ENCODE data around the gene DLGAP4. TPM values are rescaled to one million over a fixed set of nuclear protein-coding genes. Genes with fewer than 3 reads are reported as not detected.

Gene DLGAP4
- total RNA-seq, 2 donors from 2014 or later = 23.1 to 60.0 TPM

DNA sequence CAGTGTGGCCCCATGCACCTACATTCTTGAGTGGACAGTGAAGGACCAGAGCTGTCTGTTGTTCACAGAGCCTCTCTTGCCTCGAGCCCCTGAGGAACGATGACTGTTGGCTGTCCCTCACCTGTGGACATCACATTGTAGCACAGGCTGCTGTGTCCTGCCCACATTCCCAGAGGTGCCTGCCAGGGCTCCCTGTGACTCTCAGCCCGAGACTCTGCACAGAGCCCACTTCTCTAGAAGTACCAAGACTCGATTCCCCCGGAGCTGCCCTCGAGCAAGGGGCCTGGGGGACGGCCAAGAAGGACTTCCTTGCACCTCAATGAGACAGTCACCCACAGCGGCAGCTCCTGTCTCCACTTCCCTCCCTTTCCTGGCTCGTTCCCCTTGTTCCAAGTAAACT, 28.6 kb upstream of the DLGAP4 start:
- ATAC-seq = no peak
- no peaks in the 10 kb centered on the region for H3K27me3 ChIP-seq

DNA sequence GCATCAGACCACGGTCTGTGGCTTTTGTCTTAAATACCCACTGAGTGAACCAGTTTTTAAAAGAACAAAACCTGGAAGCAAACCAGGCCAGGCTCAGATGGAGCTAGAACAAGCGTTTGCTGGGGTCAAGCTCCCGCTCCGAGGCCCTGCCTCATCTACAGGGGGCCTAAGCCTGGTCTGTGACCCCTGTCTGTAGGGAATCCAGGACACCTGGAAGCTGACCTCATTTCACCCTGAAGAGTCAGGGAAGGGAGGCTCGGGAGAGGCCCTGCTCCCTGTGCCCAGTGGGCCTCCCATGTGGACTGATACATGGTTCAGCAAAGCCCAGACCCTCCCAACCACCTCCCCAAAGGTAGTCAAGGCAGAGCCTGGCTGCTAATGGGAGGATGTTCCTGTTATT, 26.8 kb upstream of the DLGAP4 start:
- H3K27ac ChIP-seq = no peak overlapping the region
- TF ChIP-seq POLR2A (IDR thresholded peaks at IDR 0.05) = no peak
- TF ChIP-seq, protein P1, sequence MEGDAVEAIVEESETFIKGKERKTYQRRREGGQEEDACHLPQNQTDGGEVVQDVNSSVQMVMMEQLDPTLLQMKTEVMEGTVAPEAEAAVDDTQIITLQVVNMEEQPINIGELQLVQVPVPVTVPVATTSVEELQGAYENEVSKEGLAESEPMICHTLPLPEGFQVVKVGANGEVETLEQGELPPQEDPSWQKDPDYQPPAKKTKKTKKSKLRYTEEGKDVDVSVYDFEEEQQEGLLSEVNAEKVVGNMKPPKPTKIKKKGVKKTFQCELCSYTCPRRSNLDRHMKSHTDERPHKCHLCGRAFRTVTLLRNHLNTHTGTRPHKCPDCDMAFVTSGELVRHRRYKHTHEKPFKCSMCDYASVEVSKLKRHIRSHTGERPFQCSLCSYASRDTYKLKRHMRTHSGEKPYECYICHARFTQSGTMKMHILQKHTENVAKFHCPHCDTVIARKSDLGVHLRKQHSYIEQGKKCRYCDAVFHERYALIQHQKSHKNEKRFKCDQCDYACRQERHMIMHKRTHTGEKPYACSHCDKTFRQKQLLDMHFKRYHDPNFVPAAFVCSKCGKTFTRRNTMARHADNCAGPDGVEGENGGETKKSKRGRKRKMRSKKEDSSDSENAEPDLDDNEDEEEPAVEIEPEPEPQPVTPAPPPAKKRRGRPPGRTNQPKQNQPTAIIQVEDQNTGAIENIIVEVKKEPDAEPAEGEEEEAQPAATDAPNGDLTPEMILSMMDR (IDR thresholded peaks at IDR 0.05) = no peak
- intact Hi-C loops (cut with DNase I) = no loop called here
- no peaks in the 10 kb centered on the region for H3K27me3 ChIP-seq
- no peaks in the 10 kb centered on the region for H3K4me1 ChIP-seq
- ATAC-seq (no peak), DNase-seq (no peak)
- WGBS, 2 donors = 83 to 96% methylated on average over 4 to 5 of the region's 5 CpGs
- H3K36me3 ChIP-seq (replicated peaks in 1 of 2; ENCODE audit: insufficient read depth in 1 of 2, low read depth in 2 of 2) = no peaks in the 10 kb centered on the region
- no peaks in the 10 kb centered on the region for H3K9me3 ChIP-seq
- H3K4me3 ChIP-seq = no peak overlapping the region

More for the DNA sequence above, 28.6 kb upstream of the DLGAP4 start:
- H3K9me3 ChIP-seq = no peaks in the 10 kb centered on the region
- TF ChIP-seq, protein P1 (IDR thresholded peaks at IDR 0.05) = no peak
- no peak for TF ChIP-seq POLR2A (IDR thresholded peaks at IDR 0.05)
- intact Hi-C loops (cut with DNase I) = no loop called here
- DNase-seq = no peak
- WGBS, 2 donors = 48 to 55% methylated on average over 5 to 9 of the region's 9 CpGs
- H3K36me3 ChIP-seq (replicated peaks in 1 of 2; ENCODE audit: insufficient read depth in 1 of 2, low read depth in 2 of 2) = no peaks in the 10 kb centered on the region
- no peaks in the 10 kb centered on the region for H3K4me1 ChIP-seq
- no peak overlapping the region for H3K4me3 ChIP-seq
- no peak overlapping the region for H3K27ac ChIP-seq

DNA sequence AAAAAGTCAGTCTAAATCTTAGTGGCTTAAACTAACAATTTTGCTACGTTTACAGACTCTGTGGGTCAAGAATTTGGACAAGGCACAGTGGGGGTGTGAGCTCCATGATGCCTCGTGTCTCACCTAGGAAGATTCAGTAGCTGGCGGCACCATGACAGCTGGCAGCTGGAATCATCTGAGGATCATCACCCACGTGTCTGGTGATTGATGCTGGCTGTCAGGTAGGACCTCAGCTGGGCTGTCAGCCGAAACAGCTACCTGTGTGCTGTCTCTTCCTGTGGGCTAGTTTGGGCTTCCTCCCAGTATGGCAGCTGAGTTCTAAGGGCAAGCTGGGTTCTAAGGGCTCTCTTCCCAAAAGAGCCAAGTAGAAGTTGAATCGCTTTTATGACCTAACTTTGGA, 26.4 kb upstream of the DLGAP4 start:
- TF ChIP-seq POLR2A (IDR thresholded peaks at IDR 0.05) = no peak
- TF ChIP-seq, protein P1 (IDR thresholded peaks at IDR 0.05) = no peak
- H3K4me1 ChIP-seq = no peaks in the 10 kb centered on the region
- H3K9me3 ChIP-seq = no peaks in the 10 kb centered on the region
- ATAC-seq = no peak
- 73 to 82% methylated on average over 5 to 6 of the region's 6 CpGs for WGBS, 2 donors
- intact Hi-C loops (cut with DNase I) = no loop called here
- H3K36me3 ChIP-seq (replicated peaks in 1 of 2; ENCODE audit: insufficient read depth in 1 of 2, low read depth in 2 of 2) = no peaks in the 10 kb centered on the region
- no peak overlapping the region for H3K4me3 ChIP-seq
- H3K27me3 ChIP-seq = no peaks in the 10 kb centered on the region
- DNase-seq = no peak
- no peak overlapping the region for H3K27ac ChIP-seq

DNA sequence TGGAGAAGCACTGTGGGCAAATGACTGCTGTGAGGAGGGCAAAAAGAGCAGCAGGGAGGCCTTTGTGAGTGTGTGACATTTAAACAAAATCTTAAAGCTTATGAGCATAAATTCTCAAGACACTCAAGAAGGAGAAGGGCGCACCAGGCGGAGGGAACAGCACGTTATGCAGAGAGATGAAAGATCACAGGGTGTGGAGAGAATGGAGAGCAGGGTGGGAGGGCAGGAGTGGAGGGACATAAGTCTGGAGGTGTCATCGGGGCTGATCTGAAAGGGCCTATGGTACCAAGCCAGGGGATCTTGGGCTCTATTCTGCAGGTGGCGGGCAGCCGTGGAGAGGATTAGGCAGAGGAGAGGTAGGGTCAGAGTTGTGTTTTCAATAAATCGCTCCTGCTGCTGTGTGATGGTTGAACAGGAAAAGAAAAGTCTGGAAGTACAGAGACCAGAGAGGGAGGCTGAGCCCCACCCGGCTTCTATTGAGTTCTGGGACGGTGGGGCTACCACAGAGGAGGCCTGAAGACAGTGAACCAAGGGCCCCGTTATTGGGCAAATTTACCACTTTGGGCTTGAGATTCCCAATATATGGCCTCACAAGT, 24.3 kb upstream of the DLGAP4 start:
- Histone ChIP-seq H3K4me1 (no peaks in the 10 kb centered on the region), H3K27ac (no peak overlapping the region), H3K4me3 (no peak overlapping the region), H3K9me3 (no peaks in the 10 kb centered on the region), H3K36me3 (replicated peaks in 1 of 2; ENCODE audit: insufficient read depth in 1 of 2, low read depth in 2 of 2) (no peaks in the 10 kb centered on the region), H3K27me3 (no peaks in the 10 kb centered on the region)
- intact Hi-C loops (cut with DNase I) = no loop called here
- DNase-seq = no peak
- 79 to 86% methylated on average over 10 of the region's 10 CpGs for WGBS, 2 donors
- no peak for ATAC-seq
- TF ChIP-seq POLR2A (IDR thresholded peaks at IDR 0.05) = no peak
- TF ChIP-seq, protein P1 (IDR thresholded peaks at IDR 0.05) = no peak

DNA sequence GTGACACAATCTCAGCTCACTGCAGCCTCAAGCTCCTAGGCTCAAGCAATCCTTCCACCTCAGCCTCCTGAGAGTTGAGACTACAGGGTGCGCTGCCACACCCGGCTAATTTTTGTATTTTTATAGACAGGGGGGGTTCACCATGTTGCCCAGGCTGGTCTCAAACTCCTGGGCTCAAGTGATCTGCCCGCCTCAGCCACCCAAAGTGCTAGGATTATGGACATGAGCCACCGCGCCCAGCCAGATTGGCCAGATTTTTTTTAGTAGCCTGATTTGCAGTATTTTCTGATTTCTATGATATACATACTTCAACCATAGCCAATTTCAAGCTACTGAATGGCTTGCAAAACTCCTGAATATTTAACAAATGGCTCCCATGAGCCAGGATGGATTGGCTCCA, 21.4 kb upstream of the DLGAP4 start:
- TF ChIP-seq, protein P1 (IDR thresholded peaks at IDR 0.05) = no peak
- no peak for TF ChIP-seq POLR2A (IDR thresholded peaks at IDR 0.05)
- ATAC-seq (no peak), DNase-seq (no peak)
- Histone ChIP-seq H3K36me3 (replicated peaks in 1 of 2; ENCODE audit: insufficient read depth in 1 of 2, low read depth in 2 of 2) (no peaks in the 10 kb centered on the region), H3K27me3 (no peaks in the 10 kb centered on the region), H3K4me3 (no peak overlapping the region), H3K9me3 (no peaks in the 10 kb centered on the region), H3K27ac (no peak overlapping the region), H3K4me1 (no peaks in the 10 kb centered on the region)
- intact Hi-C loops (cut with DNase I) = no loop called here
- WGBS, 2 donors = 74 to 80% methylated on average over 5 of the region's 5 CpGs

Measured in body of pancreas (tissue), 4 donors.